Measurements from ENCODE around the gene TNFRSF8.

DNA sequence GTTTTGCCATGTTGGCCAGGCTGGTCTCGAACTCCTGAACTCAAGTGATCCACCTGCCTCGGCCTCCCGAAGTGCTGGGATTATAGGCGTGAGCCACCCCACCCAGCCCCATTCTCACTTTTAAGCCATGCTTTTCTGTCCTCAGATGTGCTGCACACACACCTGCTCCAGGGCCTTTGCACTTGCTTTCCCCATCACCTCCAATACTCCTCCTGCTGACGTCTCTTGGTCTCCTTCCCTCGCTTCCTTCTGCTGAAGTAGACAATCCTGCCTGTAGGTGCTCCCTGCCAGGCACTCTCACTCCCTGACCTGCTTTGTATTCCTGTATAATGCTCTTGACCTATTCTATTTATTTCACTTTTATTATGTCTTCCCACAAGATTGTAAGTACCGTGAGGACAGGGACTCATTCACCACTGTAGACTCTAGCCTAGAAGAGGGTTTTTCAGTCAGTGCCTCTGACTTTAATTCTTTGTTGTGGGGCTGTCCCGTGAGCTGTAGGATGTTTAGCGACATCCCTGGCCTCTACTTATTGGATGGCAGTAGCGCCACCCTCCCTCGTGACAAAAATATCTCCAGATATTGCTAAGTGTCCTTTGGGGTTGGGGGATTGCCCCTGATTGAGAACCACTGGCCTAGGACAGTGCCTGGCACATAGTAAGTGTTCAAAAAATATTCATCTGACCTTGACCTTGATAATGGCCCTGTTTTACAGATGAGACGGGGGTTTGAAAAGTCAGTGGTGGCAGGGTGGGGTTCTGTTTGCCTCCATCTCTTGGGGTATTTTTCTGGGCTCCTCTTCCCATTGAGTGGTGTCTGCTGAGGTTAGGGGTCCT is 108.3 kb downstream of the TNFRSF8 start:
- TF ChIP-seq, protein P1, sequence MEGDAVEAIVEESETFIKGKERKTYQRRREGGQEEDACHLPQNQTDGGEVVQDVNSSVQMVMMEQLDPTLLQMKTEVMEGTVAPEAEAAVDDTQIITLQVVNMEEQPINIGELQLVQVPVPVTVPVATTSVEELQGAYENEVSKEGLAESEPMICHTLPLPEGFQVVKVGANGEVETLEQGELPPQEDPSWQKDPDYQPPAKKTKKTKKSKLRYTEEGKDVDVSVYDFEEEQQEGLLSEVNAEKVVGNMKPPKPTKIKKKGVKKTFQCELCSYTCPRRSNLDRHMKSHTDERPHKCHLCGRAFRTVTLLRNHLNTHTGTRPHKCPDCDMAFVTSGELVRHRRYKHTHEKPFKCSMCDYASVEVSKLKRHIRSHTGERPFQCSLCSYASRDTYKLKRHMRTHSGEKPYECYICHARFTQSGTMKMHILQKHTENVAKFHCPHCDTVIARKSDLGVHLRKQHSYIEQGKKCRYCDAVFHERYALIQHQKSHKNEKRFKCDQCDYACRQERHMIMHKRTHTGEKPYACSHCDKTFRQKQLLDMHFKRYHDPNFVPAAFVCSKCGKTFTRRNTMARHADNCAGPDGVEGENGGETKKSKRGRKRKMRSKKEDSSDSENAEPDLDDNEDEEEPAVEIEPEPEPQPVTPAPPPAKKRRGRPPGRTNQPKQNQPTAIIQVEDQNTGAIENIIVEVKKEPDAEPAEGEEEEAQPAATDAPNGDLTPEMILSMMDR (IDR thresholded peaks at IDR 0.05 in 4 of 5, conservative IDR thresholded peaks at IDR 0.05 in 1 of 5): no peak
- TF ChIP-seq POLR2A (IDR thresholded peaks at IDR 0.05): no peak
